K562 (cell line): ENCODE data around the gene PRICKLE3. TPM values are rescaled to one million over a fixed set of nuclear protein-coding genes. Genes with fewer than 3 reads are reported as not detected.

Experiments
- PRMT5 ChIP-seq: sonication (generic); formaldehyde crosslinking; IDR thresholded peaks from 2 replicates; pipeline ENCODE4 v1.5.0; 2020; ENCODE audit warnings: missing genetic modification reagents
- RBM34 ChIP-seq: fragments of 200-400 bp; formaldehyde crosslinking; IDR thresholded peaks from 2 replicates; pipeline ENCODE4 v1.6.1; 2018; ENCODE audit warnings: low read length, borderline replicate concordance; ENCODE audit not compliant: insufficient read depth
- polyA plus RNA-seq, 8 experiments: library from polyadenylated mRNA; depleted of rRNA in 4 of 8; stranded (reverse) in 5 of 8; unstranded in 3 of 8; fragments of >200 nt; fragmentation: Nextera tagmentation in 2 of 8; fragmentation: Illumina TruSeq in 1 of 8; extraction: Ambion mirVana in 2 of 8; extraction: Trizol in 1 of 8; gene quantifications; 2 replicates each; pipeline versions ENCODE4 v1.2.1 to v1.2.3, GENCODE V29; 2011 to 2014; ENCODE audit warnings: inconsistent platforms in 1 of 8, missing spikeins in 1 of 8
- total RNA-seq, 7 experiments: library from RNA; depleted of rRNA in 6 of 7; stranded (reverse); fragments of >200 nt in 6 of 7; fragmentation: Illumina TruSeq in 2 of 7; extraction: Trizol in 2 of 7; gene quantifications; 2 replicates each; pipeline versions ENCODE4 v1.2.1 to v1.2.3, GENCODE V29; 2011 to 2021; ENCODE audit warnings: low replicate concordance in 1 of 7
- TF ChIP-seq, protein P1 (sequence below): fragments of 450-650 bp; IDR thresholded peaks from 2 replicates; pipeline ENCODE4 v1.7.0; 2016; ENCODE audit warnings: borderline replicate concordance
- TF ChIP-seq, protein P2 (sequence below), 3 experiments: IDR thresholded peaks in 2 of 3; conservative IDR thresholded peaks in 1 of 3; 2 replicates each; pipeline ENCODE4 v1.5.1; 2011 to 2012; ENCODE audit warnings: low read length in 3 of 3, mild to moderate bottlenecking in 3 of 3, control low read depth in 2 of 3, improper control_type of control experiment in 1 of 3, inconsistent platforms in 1 of 3, low read depth in 1 of 3, mixed read lengths in 1 of 3, moderate library complexity in 1 of 3; ENCODE audit not compliant: insufficient read depth in 2 of 3
- TF ChIP-seq, protein P3 (sequence below): fragments of 450-650 bp; formaldehyde crosslinking; IDR thresholded peaks from 2 replicates; pipeline ENCODE4 v1.4.0; 2022; ENCODE audit warnings: missing genetic modification characterization

The PRICKLE3 gene
- total and polyA plus RNA-seq, 9 of the 15 experiments (the other 6 are each of a cell fraction or from before 2014, with no cell fraction given): 1.1 to 44.3 (median 14.0) TPM

DNA sequence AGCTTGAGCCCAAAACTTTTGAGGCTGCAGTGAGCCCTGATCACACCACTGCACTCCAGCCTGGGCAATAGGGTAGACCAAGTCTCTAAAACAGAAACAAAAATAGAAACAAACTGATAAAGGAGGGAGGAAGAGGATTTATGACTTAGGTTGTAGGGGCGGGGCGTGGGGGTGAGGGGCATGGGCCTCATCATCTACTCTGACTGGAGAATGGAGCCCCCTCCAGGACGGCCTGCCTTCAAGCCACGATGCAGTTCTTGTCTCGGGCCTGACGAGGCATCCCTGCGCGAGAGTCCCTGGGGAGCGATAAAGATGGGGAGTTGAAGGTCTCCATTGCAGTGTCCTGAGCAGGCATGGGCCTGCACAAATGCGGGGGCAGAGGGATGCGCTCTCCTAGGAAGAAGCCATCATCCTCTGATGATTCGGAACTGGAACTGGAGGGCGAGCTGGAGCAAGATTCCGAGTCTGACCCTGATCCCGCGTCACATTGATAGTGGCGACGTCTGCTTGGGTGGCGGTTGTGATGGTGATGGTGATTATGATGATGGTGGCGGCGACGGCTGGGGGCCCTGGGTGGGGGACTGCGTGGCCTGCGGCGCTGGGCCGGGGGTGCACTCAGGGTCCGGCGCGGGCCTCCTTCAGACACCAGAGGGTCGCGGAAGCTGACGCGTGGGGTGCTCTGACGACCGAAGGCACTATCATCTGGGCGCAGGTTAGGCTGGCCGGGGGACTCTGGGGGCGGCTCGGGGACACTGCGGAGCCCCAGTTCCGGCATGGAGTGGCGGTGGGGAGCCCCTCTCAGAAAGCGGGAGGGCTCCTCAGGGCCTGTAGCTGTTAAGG lies 10.5 kb downstream of the PRICKLE3 start (continued):
- TF ChIP-seq, protein P1, sequence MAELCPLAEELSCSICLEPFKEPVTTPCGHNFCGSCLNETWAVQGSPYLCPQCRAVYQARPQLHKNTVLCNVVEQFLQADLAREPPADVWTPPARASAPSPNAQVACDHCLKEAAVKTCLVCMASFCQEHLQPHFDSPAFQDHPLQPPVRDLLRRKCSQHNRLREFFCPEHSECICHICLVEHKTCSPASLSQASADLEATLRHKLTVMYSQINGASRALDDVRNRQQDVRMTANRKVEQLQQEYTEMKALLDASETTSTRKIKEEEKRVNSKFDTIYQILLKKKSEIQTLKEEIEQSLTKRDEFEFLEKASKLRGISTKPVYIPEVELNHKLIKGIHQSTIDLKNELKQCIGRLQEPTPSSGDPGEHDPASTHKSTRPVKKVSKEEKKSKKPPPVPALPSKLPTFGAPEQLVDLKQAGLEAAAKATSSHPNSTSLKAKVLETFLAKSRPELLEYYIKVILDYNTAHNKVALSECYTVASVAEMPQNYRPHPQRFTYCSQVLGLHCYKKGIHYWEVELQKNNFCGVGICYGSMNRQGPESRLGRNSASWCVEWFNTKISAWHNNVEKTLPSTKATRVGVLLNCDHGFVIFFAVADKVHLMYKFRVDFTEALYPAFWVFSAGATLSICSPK: no peak
- TF ChIP-seq, protein P2, sequence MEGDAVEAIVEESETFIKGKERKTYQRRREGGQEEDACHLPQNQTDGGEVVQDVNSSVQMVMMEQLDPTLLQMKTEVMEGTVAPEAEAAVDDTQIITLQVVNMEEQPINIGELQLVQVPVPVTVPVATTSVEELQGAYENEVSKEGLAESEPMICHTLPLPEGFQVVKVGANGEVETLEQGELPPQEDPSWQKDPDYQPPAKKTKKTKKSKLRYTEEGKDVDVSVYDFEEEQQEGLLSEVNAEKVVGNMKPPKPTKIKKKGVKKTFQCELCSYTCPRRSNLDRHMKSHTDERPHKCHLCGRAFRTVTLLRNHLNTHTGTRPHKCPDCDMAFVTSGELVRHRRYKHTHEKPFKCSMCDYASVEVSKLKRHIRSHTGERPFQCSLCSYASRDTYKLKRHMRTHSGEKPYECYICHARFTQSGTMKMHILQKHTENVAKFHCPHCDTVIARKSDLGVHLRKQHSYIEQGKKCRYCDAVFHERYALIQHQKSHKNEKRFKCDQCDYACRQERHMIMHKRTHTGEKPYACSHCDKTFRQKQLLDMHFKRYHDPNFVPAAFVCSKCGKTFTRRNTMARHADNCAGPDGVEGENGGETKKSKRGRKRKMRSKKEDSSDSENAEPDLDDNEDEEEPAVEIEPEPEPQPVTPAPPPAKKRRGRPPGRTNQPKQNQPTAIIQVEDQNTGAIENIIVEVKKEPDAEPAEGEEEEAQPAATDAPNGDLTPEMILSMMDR (IDR thresholded peaks at IDR 0.05 in 2 of 3, conservative IDR thresholded peaks at IDR 0.05 in 1 of 3; ENCODE audit: insufficient read depth in 2 of 3, low read depth in 1 of 3, low read length in 3 of 3): peak; percentile 11 to 75 (median 47); a peak in 4 of 6 replicates
- TF ChIP-seq RBM34 (no peak), PRMT5 (CRISPR knock-in tag) (no peak)
- TF ChIP-seq, protein P3, sequence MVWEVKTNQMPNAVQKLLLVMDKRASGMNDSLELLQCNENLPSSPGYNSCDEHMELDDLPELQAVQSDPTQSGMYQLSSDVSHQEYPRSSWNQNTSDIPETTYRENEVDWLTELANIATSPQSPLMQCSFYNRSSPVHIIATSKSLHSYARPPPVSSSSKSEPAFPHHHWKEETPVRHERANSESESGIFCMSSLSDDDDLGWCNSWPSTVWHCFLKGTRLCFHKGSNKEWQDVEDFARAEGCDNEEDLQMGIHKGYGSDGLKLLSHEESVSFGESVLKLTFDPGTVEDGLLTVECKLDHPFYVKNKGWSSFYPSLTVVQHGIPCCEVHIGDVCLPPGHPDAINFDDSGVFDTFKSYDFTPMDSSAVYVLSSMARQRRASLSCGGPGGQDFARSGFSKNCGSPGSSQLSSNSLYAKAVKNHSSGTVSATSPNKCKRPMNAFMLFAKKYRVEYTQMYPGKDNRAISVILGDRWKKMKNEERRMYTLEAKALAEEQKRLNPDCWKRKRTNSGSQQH (CRISPR knock-in tag): 0 out of 2 replicates have a peak, but pooled peaks have one; percentile 8
